IMR-90 (cell line): ENCODE results near the gene ZNF175. TPM values are rescaled to one million over a fixed set of nuclear protein-coding genes. Genes with fewer than 3 reads are reported as not detected.

Experiments used
- polyA plus RNA-seq, 3 experiments: library from polyadenylated mRNA; depleted of rRNA; stranded (reverse); fragments of >200 nt; gene quantifications; 2 replicates each; pipeline ENCODE4 v1.2.3, GENCODE V29; 2012; ENCODE audit warnings: low replicate concordance in 1 of 3
- total RNA-seq: library from RNA; depleted of rRNA; stranded (reverse); fragments of >200 nt; gene quantifications from 2 replicates; pipeline ENCODE4 v1.2.3, GENCODE V29; 2012; rRNA removed

ZNF175 gene
- total and polyA plus RNA-seq, 2 of the 4 experiments (the other 2 are of a cell fraction), result 3.6 to 8.4 TPM

Other genes with a start within 250 kb of the ZNF175 start
- under 0.01 and 0.18 TPM in 2 replicates for gene VSIG10L, start 229.1 kb upstream of the ZNF175 start, total RNA-seq
- gene VSIG10L, start 229.1 kb upstream of the ZNF175 start, polyA plus RNA-seq (2012; rRNA removed), result 1.2 and 1.4 TPM in 2 replicates
- 166 and 175 TPM in 2 replicates for gene ETFB, start 204.9 kb upstream of the ZNF175 start, total RNA-seq
- gene ETFB, start 204.9 kb upstream of the ZNF175 start, polyA plus RNA-seq (2012; rRNA removed), result 141 and 151 TPM in 2 replicates
- not detected in 2 replicates for gene CLDND2, start 202.3 kb upstream of the ZNF175 start, total RNA-seq
- not detected in 2 replicates for gene CLDND2, start 202.3 kb upstream of the ZNF175 start, polyA plus RNA-seq (2012; rRNA removed)
- not detected in 2 replicates for gene NKG7, start 198.6 kb upstream of the ZNF175 start, total RNA-seq
- not detected in 2 replicates for gene NKG7, start 198.6 kb upstream of the ZNF175 start, polyA plus RNA-seq (2012; rRNA removed)
- not detected in 2 replicates for gene LIM2, start 183.3 kb upstream of the ZNF175 start, total RNA-seq
- not detected in 2 replicates for gene LIM2, start 183.3 kb upstream of the ZNF175 start, polyA plus RNA-seq (2012; rRNA removed)
- not detected in 2 replicates for gene C19orf84, start 180.7 kb upstream of the ZNF175 start, total RNA-seq
- not detected in 2 replicates for gene C19orf84, start 180.7 kb upstream of the ZNF175 start, polyA plus RNA-seq (2012; rRNA removed)
- gene SIGLEC10, start 153.6 kb upstream of the ZNF175 start, total RNA-seq, result not detected in 2 replicates
- gene SIGLEC10, start 153.6 kb upstream of the ZNF175 start, polyA plus RNA-seq (2012; rRNA removed), result not detected in 2 replicates
- gene SIGLEC8, start 112.8 kb upstream of the ZNF175 start, total RNA-seq, result not detected in 2 replicates
- not detected in 2 replicates for gene SIGLEC8, start 112.8 kb upstream of the ZNF175 start, polyA plus RNA-seq (2012; rRNA removed)
- gene CEACAM18, start 92.7 kb upstream of the ZNF175 start, total RNA-seq, result not detected in 2 replicates
- gene CEACAM18, start 92.7 kb upstream of the ZNF175 start, polyA plus RNA-seq (2012; rRNA removed), result not detected in 2 replicates
- gene SIGLEC12, start 69.5 kb upstream of the ZNF175 start, total RNA-seq, result not detected in 2 replicates
- not detected in 2 replicates for gene SIGLEC12, start 69.5 kb upstream of the ZNF175 start, polyA plus RNA-seq (2012; rRNA removed)
- gene SIGLEC6, start 39.6 kb upstream of the ZNF175 start, total RNA-seq, result not detected in 2 replicates
- not detected in 2 replicates for gene SIGLEC6, start 39.6 kb upstream of the ZNF175 start, polyA plus RNA-seq (2012; rRNA removed)
- not detected in 2 replicates for gene SIGLEC5, start 59.1 kb downstream of the ZNF175 start, total RNA-seq
- not detected in 2 replicates for gene SIGLEC5, start 59.1 kb downstream of the ZNF175 start, polyA plus RNA-seq (2012; rRNA removed)
- gene SIGLEC14, start 75.5 kb downstream of the ZNF175 start, total RNA-seq, result not detected in 2 replicates
- gene SIGLEC14, start 75.5 kb downstream of the ZNF175 start, polyA plus RNA-seq (2012; rRNA removed), result not detected in 2 replicates
- 1.3 and 1.7 TPM in 2 replicates for gene SPACA6, start 122.0 kb downstream of the ZNF175 start, total RNA-seq
- 10.5 and 13.6 TPM in 2 replicates for gene SPACA6, start 122.0 kb downstream of the ZNF175 start, polyA plus RNA-seq (2012; rRNA removed)
- gene HAS1, start 152.7 kb downstream of the ZNF175 start, total RNA-seq, result not detected in 2 replicates
- not detected in 2 replicates for gene HAS1, start 152.7 kb downstream of the ZNF175 start, polyA plus RNA-seq (2012; rRNA removed)
- gene FPR1, start 180.6 kb downstream of the ZNF175 start, total RNA-seq, result not detected in 2 replicates
- not detected in 2 replicates for gene FPR1, start 180.6 kb downstream of the ZNF175 start, polyA plus RNA-seq (2012; rRNA removed)
- not detected in 2 replicates for gene FPR2, start 189.9 kb downstream of the ZNF175 start, total RNA-seq
- gene FPR2, start 189.9 kb downstream of the ZNF175 start, polyA plus RNA-seq (2012; rRNA removed), result not detected in 2 replicates
- not detected in 2 replicates for gene FPR3, start 223.9 kb downstream of the ZNF175 start, total RNA-seq
- not detected in 2 replicates for gene FPR3, start 223.9 kb downstream of the ZNF175 start, polyA plus RNA-seq (2012; rRNA removed)